SJSA1 (cell line): Measurements from ENCODE around the gene LRRC17. TPM values are rescaled to one million over a fixed set of nuclear protein-coding genes. Genes with fewer than 3 reads are reported as not detected.

Experiments used
- DNase-seq, 2 experiments: peaks; one replicate each; pipeline ENCODE4 v3.0.0-alpha.2; 2015 to 2020; ENCODE audit warnings: low spot score in 2 of 2, low read depth in 1 of 2
- H3K27ac ChIP-seq: fragments of 250-450 bp; sonication (Bioruptor Pico); 2 replicates; pipeline ENCODE4 v1.5.1; 2020; ENCODE audit warnings: mild to moderate bottlenecking, moderate library complexity
- H3K27me3 ChIP-seq: fragments of 250-450 bp; sonication (Bioruptor Pico); replicated peaks from 2 replicates; pipeline ENCODE4 v1.5.1; 2020; ENCODE audit warnings: mild to moderate bottlenecking, moderate library complexity
- H3K36me3 ChIP-seq: fragments of 250-450 bp; sonication (Bioruptor Pico); 2 replicates; pipeline ENCODE4 v1.5.1; 2020; ENCODE audit warnings: mild to moderate bottlenecking
- H3K4me1 ChIP-seq: fragments of 250-450 bp; sonication (Bioruptor Pico); replicated peaks from 2 replicates; pipeline ENCODE4 v1.6.1; 2021; ENCODE audit warnings: mild to moderate bottlenecking
- H3K4me3 ChIP-seq: fragments of 250-450 bp; sonication (Bioruptor Pico); 2 replicates; pipeline ENCODE4 v1.5.1; 2020; ENCODE audit warnings: mild to moderate bottlenecking
- H3K9me3 ChIP-seq: fragments of 250-450 bp; sonication (Bioruptor Pico); replicated peaks from 2 replicates; pipeline ENCODE4 v1.5.1; 2020; ENCODE audit warnings: mild to moderate bottlenecking
- total RNA-seq: library from RNA; depleted of rRNA; stranded (reverse); fragments of >200 nt; shearing (Covaris generic); gene quantifications from 2 replicates; pipeline ENCODE4 v1.2.3, GENCODE V29; 2014

Gene LRRC17
- total RNA-seq, 1 experiment from 2014 or later, result 10.9 TPM

DNA sequence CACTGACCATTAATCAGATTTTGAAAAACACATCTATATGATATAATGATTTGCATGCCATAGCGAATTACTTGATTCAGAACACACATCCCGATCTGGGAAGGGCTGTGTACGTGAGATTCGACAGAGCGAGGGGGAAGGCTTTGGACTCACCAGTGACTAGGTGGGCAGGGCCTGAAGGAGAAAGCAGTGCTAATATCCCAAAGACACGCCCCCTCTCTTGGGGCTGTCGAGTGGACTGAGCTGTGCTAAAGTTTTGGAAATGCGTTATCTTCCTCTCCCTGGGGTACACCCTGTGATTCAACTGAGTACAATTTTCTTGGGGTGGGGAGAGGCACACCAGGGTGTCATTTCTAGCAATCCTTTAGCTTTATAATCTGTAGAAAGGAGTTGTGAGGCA, 1.8 kb downstream of the LRRC17 start:
- H3K36me3 ChIP-seq, result no peaks in the 10 kb centered on the region
- no peaks in the 10 kb centered on the region for H3K27me3 ChIP-seq
- no peak overlapping the region for H3K4me3 ChIP-seq
- DNase-seq, result no peak
- H3K4me1 ChIP-seq, result peaks cover 58% of the 10 kb centered on the region
- no peak overlapping the region for H3K27ac ChIP-seq
- H3K9me3 ChIP-seq, result no peaks in the 10 kb centered on the region

DNA sequence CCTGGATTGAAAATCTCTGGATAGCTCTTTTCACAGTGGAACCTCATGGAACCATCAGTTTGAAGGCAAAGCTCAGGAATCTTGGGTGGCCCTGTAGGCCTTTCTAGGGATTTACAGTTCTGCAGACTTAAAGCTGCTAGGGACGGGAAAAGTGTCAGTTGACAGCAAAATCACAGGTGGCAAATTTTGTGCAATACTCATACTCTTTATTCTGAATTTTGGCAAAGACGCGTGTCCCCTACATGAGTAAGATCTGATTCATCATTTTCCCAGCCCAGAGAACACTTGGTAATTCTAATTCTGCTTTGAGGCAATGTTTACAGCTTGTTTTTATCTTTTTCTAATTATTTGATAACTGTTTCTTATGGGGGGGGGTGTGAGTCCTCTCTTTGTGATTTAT, 3.6 kb downstream of the LRRC17 start:
- H3K4me3 ChIP-seq, result no peak overlapping the region
- H3K36me3 ChIP-seq, result no peaks in the 10 kb centered on the region
- DNase-seq, result peak in 1 of 2 experiments; percentile 51
- H3K9me3 ChIP-seq, result no peaks in the 10 kb centered on the region
- 0 out of 2 replicates have a peak overlapping the region, but pooled peaks have one; percentile 12 for H3K27ac ChIP-seq
- no peaks in the 10 kb centered on the region for H3K27me3 ChIP-seq
- H3K4me1 ChIP-seq, result peaks cover 55% of the 10 kb centered on the region

DNA sequence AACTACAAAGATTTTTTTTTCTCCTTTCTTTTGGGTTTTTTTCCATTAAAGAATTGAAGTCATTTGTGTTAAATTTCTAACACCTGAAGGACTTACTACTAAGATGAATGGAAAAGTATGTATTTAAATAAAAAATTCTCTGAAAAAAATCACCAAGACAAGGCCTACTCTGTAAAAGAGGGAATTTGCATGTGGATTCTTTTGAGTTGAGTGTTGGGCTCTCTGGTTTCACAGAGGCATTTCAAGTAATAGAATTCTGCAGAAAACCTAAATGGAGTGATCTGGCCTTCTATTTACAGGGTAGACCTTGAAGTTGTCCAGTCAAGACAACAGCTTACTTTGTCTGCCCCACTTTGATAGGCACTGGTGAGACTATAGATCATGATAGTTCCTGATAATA, 4.1 kb downstream of the LRRC17 start:
- H3K27me3 ChIP-seq, result no peaks in the 10 kb centered on the region
- no peak for DNase-seq
- H3K4me3 ChIP-seq, result no peak overlapping the region
- H3K36me3 ChIP-seq, result no peaks in the 10 kb centered on the region
- H3K9me3 ChIP-seq, result no peaks in the 10 kb centered on the region
- H3K4me1 ChIP-seq, result peaks cover 51% of the 10 kb centered on the region
- H3K27ac ChIP-seq, result 0 out of 2 replicates have a peak overlapping the region, but pooled peaks have one; percentile 12

DNA sequence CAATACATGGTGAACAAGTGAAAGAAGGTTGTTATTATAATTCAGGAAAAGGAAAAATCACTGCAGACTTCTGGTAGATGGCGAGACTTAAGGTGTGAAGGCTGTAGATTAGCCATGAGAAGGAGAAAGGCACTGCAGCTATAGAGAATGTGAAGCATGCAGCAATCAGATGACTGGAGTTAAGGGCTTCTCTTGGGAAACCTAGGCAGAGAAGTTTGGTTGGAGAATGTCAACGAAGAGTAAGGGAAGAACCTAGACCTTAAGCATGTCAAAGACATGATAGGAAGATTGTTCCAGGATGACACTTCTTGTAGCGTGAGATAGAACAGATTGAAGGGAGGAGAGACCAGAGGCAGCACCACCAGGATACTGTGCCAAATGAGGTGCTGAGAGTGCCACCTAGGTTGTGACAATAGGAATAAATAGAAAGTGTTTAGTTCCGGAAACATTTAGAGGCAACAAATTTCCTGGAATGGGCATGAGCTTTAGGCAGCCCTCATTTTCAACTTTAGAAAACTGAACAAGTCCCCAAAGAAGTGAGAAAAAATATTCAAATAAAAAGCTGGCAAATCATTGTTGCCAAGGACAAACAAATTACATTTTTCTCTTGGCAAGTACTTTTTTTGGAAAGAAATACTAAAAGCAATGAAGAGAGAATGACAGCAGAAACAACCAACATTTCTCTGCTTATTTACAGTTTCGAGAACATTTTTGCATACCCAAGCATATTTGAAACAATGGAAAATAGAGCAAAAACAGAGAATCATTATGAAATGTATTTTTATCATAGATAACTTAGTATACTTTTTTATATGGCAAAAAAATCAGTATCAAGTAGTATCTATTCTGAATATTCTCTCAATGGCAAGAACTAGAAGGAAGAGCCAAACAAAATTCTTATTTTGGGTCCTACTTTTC, 4.9 kb downstream of the LRRC17 start:
- H3K27ac ChIP-seq, result peak overlapping the region; percentile 12; the same call in 1 of the 2 replicates

DNA sequence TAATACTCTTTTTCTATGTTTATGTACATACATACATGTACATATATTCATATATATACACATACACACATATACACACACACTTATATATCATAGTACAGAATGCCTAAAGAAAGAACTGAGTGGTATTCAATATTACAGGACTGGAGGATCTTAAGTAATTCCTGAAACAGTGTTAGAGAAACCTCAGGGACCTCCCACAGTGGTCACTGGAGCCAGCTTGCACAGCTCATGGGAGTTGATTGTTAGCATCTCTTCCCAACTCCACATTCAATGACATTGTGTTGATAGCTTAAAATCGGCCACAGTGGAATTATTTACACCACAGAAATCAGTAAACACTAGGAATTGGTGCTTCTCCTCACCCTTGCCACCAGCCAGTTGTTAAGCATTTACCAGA, 6.0 kb downstream of the LRRC17 start:
- Histone ChIP-seq H3K4me1 (peaks cover 35% of the 10 kb centered on the region), H3K9me3 (no peaks in the 10 kb centered on the region), H3K4me3 (no peak overlapping the region), H3K27me3 (no peaks in the 10 kb centered on the region), H3K36me3 (no peaks in the 10 kb centered on the region), H3K27ac (peak overlapping the region; percentile 12)
- DNase-seq, result peak; percentile 77

More for the DNA sequence above, 4.9 kb downstream of the LRRC17 start:
- Histone ChIP-seq H3K27me3 (no peaks in the 10 kb centered on the region), H3K4me3 (no peak overlapping the region), H3K36me3 (no peaks in the 10 kb centered on the region), H3K9me3 (no peaks in the 10 kb centered on the region), H3K4me1 (peaks cover 43% of the 10 kb centered on the region)
- DNase-seq, result no peak

DNA sequence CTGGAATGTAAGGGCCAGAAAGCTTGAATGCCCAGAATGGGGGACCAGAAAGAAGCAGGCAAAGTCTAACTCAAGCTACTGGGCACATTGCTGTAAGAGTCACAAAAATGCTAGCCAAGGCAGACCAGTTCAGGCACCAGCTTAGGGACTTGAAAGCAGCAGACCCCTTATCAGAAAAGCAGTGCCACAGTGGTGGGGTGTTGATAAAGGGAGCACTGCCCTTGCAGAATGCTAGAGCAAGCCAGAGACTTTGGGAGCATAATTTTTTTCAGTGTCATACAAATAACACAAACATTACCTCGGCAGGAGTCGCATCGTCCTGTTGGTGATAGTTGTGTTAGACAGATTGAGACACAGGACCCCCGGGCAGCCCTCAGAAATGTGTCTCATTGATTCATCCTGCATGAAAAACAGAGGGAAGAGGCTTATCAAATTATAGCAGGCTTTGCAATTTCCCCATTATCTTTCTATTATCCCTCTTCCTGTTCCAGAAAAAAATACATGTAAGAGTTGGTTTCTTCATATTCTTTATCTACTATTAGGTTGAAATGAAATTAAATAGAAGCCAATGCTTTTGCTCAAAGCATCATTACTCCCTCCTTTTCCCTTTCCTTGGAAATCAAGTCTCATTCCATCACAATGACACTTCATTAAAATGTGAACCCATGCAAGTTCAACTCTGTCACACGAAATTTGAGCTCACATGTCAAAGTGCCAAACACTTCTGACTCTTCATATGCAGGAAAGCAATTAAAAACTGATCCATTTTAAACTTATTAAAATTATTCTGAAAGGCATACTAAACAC, 13.4 kb downstream of the LRRC17 start:
- Histone ChIP-seq H3K36me3 (no peaks in the 10 kb centered on the region), H3K27me3 (no peaks in the 10 kb centered on the region), H3K9me3 (no peaks in the 10 kb centered on the region), H3K27ac (no peak overlapping the region), H3K4me1 (peaks cover 26% of the 10 kb centered on the region), H3K4me3 (no peak overlapping the region)
- DNase-seq, result no peak

DNA sequence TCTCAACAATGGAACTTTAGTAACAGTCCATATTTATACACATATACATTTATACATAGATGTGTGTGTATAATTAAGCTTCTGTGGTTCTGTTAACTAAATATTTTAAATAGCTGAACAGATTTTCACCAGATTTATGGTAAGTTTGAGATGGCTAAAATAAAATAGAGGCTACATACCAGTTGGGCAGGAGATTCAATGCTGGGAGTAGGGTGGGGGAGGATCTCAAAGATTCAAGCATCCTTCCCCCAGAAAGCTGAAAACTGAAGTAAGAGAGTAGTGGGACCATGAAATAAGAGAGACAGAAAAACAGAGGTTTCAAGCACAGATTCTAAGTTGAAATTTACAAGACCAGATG, 14.0 kb downstream of the LRRC17 start:
- no peak overlapping the region for H3K27ac ChIP-seq
- H3K27me3 ChIP-seq, result no peaks in the 10 kb centered on the region
- no peaks in the 10 kb centered on the region for H3K9me3 ChIP-seq
- no peak for DNase-seq
- peaks cover 32% of the 10 kb centered on the region for H3K4me1 ChIP-seq
- no peaks in the 10 kb centered on the region for H3K36me3 ChIP-seq
- no peak overlapping the region for H3K4me3 ChIP-seq

DNA sequence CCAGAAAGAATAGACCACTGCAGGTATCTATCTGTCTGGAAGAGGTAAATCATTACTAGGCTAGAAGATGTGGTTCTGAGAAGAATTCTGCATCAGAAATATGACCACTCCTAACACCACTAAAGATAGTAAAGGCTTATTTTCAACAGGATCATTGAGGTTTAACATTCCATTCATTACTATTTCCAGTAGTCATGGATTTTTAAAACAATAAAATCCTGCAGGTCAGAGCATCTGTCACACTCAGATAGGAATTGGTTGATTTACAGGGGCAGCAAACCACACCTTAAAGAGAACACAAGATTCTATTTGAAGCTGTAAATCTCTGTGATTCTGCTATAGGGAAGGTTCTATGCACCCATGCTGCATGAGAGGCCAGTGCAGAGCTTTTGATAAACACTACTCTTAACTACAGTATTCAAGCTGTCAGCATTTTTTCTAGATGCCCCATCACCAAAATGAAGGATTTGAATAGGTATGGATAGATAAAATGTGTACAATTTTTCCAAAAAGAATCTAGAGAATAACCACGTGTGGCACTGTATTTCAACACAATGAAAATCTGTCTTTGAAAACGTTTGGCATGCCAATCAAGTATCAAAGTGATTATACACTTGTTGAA, 14.6 kb downstream of the LRRC17 start:
- H3K27ac ChIP-seq, result no peak overlapping the region
- DNase-seq, result no peak
- no peaks in the 10 kb centered on the region for H3K36me3 ChIP-seq
- no peaks in the 10 kb centered on the region for H3K27me3 ChIP-seq
- no peaks in the 10 kb centered on the region for H3K9me3 ChIP-seq
- H3K4me1 ChIP-seq, result peaks cover 33% of the 10 kb centered on the region
- H3K4me3 ChIP-seq, result no peak overlapping the region

DNA sequence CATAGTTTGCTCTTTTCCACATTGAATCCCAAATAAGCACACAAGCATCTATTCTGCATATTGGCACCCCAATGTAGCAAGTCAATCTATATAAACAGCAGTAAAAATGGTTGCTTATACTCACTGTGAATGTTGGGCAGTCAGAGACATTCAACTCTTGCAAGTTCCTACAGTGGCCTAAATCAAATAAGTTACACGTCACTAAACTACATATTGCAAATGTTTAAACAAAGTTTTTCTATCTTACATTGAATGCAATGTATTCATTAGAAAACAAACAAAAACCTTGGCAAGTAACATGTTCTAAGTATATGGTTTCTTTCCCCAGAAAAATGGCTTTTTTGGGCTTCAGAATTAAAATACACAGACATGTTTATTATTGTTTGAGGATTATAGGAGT, 19.0 kb downstream of the LRRC17 start:
- no peak overlapping the region for H3K27ac ChIP-seq
- no peak for DNase-seq
- H3K4me1 ChIP-seq, result peaks cover 49% of the 10 kb centered on the region
- no peaks in the 10 kb centered on the region for H3K27me3 ChIP-seq
- H3K9me3 ChIP-seq, result no peaks in the 10 kb centered on the region
- H3K4me3 ChIP-seq, result no peak overlapping the region
- H3K36me3 ChIP-seq, result no peaks in the 10 kb centered on the region

DNA sequence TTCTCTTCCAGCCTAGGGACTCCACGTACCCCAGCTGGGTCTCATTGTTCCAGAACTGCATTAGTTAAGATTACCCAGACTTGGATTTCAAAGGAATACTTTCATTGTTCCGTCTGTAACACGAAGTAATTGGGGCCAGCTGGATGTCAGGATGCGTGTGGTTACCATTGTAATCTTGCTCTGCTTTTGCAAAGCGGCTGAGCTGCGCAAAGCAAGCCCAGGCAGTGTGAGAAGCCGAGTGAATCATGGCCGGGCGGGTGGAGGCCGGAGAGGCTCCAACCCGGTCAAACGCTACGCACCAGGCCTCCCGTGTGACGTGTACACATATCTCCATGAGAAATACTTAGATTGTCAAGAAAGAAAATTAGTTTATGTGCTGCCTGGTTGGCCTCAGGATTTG, 21.0 kb downstream of the LRRC17 start:
- H3K4me3 ChIP-seq, result no peak overlapping the region
- no peaks in the 10 kb centered on the region for H3K9me3 ChIP-seq
- H3K4me1 ChIP-seq, result peaks cover 40% of the 10 kb centered on the region
- peak overlapping the region; percentile 68 for H3K27ac ChIP-seq
- DNase-seq, result peak; percentile 82 to 91
- no peaks in the 10 kb centered on the region for H3K36me3 ChIP-seq
- no peaks in the 10 kb centered on the region for H3K27me3 ChIP-seq

DNA sequence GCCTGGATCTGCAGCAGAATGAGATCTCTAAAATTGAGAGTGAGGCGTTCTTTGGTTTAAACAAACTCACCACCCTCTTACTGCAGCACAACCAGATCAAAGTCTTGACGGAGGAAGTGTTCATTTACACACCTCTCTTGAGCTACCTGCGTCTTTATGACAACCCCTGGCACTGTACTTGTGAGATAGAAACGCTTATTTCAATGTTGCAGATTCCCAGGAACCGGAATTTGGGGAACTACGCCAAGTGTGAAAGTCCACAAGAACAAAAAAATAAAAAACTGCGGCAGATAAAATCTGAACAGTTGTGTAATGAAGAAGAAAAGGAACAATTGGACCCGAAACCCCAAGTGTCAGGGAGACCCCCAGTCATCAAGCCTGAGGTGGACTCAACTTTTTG, 21.4 kb downstream of the LRRC17 start:
- H3K27me3 ChIP-seq, result no peaks in the 10 kb centered on the region
- H3K4me1 ChIP-seq, result peaks cover 45% of the 10 kb centered on the region
- DNase-seq, result no peak

DNA sequence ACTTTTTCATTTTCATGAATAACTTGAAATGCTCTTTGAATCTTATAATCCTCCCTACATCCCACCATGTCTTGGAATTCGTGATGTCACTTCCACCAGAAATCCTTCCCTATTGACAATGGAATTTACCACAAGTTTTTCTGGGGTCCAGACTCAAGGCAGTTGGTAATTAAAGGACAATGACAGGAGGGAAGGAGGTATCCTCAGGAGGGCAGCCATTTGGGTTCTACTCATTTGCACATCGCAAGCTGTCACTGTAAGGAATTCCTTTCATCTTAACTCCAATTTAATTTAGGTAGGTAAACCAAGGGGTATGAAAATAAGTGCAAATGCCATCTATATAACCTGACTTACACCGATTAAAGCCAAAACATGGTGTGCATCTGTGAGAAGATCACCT, 21.9 kb downstream of the LRRC17 start:
- Histone ChIP-seq H3K36me3 (no peaks in the 10 kb centered on the region), H3K4me3 (no peak overlapping the region), H3K4me1 (peaks cover 46% of the 10 kb centered on the region), H3K9me3 (no peaks in the 10 kb centered on the region), H3K27me3 (no peaks in the 10 kb centered on the region), H3K27ac (peak overlapping the region; percentile 68; the same call in 1 of the 2 replicates)
- no peak for DNase-seq

More for the DNA sequence above, 21.4 kb downstream of the LRRC17 start:
- Histone ChIP-seq H3K36me3 (no peaks in the 10 kb centered on the region), H3K27ac (peak overlapping the region; percentile 68), H3K4me3 (no peak overlapping the region), H3K9me3 (no peaks in the 10 kb centered on the region)

DNA sequence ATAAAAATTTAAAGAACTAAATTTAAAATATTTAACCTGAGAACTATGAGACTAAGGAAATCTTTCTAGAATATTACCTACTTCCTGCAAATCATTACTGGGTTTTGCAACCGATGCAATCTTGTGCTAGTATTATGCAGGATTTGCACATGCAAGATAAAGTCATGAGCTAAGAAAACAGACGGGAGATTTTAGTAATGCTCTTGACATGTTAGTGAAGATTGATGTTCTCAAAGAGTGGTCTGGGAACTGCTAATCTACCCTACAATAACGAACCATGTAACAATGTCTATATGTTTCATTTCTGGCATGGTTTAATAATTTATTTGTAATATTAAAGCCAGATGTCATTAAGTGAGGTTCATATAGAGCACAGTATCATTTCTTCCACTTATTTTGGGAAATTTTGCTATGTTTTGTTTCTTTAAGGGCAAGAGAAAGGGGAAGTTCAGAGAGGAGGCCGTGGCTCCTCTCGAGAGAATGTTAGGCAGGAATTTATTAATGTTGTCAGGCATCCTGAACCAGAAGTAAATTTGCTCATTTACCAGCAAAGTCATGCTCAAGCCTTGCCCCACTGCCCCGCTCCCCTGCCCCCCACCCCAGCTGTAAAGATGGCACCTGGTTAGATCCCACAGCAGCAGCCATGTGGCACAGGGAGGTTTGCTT, 22.8 kb downstream of the LRRC17 start:
- DNase-seq, result no peak
- Histone ChIP-seq H3K4me1 (peaks cover 46% of the 10 kb centered on the region), H3K36me3 (no peaks in the 10 kb centered on the region), H3K27me3 (no peaks in the 10 kb centered on the region), H3K27ac (no peak overlapping the region), H3K9me3 (no peaks in the 10 kb centered on the region), H3K4me3 (no peak overlapping the region)
